IPS DF 6.9 (cell line): Measurements from ENCODE around the gene AP3M1.
A peak's percentile ranks its signal among the peaks of the same experiment; 100 is the strongest.

ENCODE experiments used
- DNase-seq: peaks from one replicate; pipeline ENCODE4 v3.0.0-alpha.2; 2013; ENCODE audit warnings: low read depth, low spot score
- H3K27ac ChIP-seq: one replicate; pipeline ENCODE4 v1.5.1; 2013; ENCODE audit warnings: low read length, control low read depth
- H3K27me3 ChIP-seq: 2 replicates; pipeline ENCODE4 v1.6.1; 2013; ENCODE audit warnings: mild to moderate bottlenecking, low read length; ENCODE audit not compliant: control insufficient read depth, insufficient read depth
- H3K36me3 ChIP-seq: 2 replicates; pipeline ENCODE4 v1.6.1; 2013; ENCODE audit warnings: low read length; ENCODE audit not compliant: control insufficient read depth, insufficient read depth
- H3K4me1 ChIP-seq: 2 replicates; pipeline ENCODE4 v1.6.1; 2013; ENCODE audit warnings: low read length; ENCODE audit not compliant: control insufficient read depth, insufficient read depth
- H3K4me3 ChIP-seq: 2 replicates; pipeline ENCODE4 v1.5.1; 2013; ENCODE audit warnings: mild to moderate bottlenecking, low read length
- H3K9me3 ChIP-seq: 2 replicates; pipeline ENCODE4 v1.6.1; 2013; ENCODE audit warnings: low read length, inconsistent platforms; ENCODE audit not compliant: control insufficient read depth, insufficient read depth
- WGBS: extraction: QIAGEN DNeasy Blood & Tissue Kit; methylation state at CpG from one replicate; pipeline ENCODE4 v1.1.7; 2013; ENCODE audit warnings: mixed read lengths, missing lambda C conversion rate; ENCODE audit not compliant: insufficient read length, insufficient coverage; 5-methylcytosine and 5-hydroxymethylcytosine counted together

The AP3M1 gene

GRCh38 chr10:74081192-74081803 lies 69.3 kb downstream of the AP3M1 start:
- H3K4me1 ChIP-seq, result no peaks in the 10 kb centered on the region
- peaks cover 10% of the 10 kb centered on the region; the same call in 1 of the 2 replicates for H3K36me3 ChIP-seq
- DNase-seq, result peak; percentile 31
- no peaks in the 10 kb centered on the region for H3K27me3 ChIP-seq
- H3K27ac ChIP-seq, result no peak overlapping the region
- no peak overlapping the region for H3K4me3 ChIP-seq
- 100% methylated on average over 1 of the region's 4 CpGs for WGBS
- H3K9me3 ChIP-seq, result no peaks in the 10 kb centered on the region

DNA sequence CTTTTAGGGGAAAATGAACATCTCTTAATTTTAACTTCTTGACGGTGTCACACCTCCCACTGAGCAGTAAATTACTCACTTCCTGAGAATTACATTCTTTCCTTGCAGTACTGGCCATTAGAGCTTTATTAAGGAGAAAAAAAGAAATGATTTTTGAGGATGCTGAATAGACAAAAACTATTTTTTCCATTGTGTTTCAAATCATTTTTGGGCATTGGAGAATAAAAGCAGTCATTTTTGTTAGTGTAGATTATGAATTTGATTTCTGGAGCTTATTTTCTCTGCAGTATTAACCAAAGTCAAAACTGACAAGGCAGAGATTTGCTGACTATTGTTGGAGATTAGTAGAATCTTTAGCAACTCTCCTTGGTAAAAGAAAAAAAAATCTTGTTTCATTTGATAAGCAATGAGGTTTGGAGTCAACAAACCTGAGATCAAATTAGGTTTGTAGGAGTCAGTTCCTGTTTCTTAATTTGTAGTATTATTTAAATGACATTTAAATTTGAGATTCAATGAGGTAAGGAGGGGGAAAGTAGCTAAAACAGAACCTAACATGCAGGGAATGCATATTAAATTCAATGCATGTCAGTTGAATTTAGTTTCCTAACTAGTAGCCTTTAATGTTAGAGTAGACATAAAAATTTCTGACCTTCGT lies 70.6 kb downstream of the AP3M1 start:
- no CpG with 5 or more reads among the region's 2 CpGs for WGBS
- H3K4me1 ChIP-seq, result no peaks in the 10 kb centered on the region
- no peaks in the 10 kb centered on the region for H3K27me3 ChIP-seq
- H3K27ac ChIP-seq, result no peak overlapping the region
- DNase-seq, result no peak
- no peaks in the 10 kb centered on the region for H3K9me3 ChIP-seq
- H3K36me3 ChIP-seq, result peaks cover 10% of the 10 kb centered on the region; the same call in 1 of the 2 replicates
- no peak overlapping the region for H3K4me3 ChIP-seq

DNA sequence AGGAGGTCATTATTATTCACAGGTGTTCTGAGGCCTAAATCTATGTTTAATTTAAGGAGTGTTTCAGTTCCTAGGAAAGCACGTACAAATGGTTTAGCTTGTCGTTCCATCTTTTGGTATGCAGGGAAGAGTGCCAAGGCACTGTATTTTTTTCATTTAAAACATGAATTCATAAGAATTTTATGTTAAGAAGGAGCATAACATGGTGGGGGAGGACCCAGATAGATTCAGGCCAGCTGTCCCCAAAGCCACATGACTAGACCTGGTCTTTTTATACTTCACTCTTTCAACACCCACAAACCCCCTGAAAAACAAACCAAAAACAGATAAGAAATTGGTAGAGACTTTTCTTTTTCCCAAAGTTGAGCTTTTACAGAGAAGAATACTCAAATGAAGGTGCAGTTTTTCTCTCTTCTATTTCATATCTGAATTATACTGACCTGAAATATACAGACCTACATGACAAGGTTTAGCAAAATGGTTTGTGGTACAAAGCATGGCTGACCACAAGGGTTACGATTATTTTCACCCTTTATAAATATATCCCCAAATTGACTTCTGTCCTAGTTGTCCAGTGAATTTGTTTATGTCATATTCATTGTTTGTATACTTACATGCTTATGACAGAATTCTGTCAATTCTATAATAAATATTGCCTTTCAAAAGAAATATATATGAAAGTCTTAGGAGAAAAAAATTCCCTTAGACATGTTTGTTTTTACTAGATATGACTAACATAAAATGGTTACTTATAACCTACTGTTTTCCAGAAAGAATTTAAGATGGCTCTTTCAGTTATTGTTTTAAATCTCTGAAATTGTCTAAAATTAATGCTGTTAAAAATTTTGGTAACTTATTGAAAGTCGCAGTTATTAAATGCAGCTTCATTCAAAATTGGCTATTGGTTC lies 71.3 kb downstream of the AP3M1 start:
- WGBS, result no CpG with 5 or more reads among the region's 4 CpGs
- H3K4me3 ChIP-seq, result no peak overlapping the region
- peaks cover 7% of the 10 kb centered on the region; the same call in 1 of the 2 replicates for H3K36me3 ChIP-seq
- H3K9me3 ChIP-seq, result no peaks in the 10 kb centered on the region
- no peak for DNase-seq
- no peaks in the 10 kb centered on the region for H3K27me3 ChIP-seq
- H3K27ac ChIP-seq, result no peak overlapping the region
- H3K4me1 ChIP-seq, result no peaks in the 10 kb centered on the region

DNA sequence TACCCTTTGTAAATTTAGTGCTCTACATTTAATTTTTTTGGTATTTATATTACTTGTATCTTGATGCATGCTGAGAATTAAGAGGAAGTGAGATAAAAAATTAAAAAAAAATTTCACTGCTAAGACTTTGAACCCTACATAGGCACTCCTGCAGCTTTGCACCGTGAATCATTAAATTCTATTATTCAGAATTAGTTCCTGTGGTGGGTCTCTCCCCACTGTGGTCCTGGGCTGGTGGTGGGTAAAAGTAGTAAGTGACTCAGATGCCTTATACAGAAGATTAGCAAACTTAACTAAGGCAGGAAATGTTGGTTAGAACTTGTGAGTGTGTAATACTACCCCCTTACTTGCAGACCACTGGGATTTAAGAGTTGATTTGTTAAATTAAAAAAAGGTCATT lies 72.6 kb downstream of the AP3M1 start:
- no peak overlapping the region for H3K4me3 ChIP-seq
- H3K27ac ChIP-seq, result no peak overlapping the region
- H3K36me3 ChIP-seq, result peaks cover 3% of the 10 kb centered on the region; the same call in 1 of the 2 replicates
- no peak for DNase-seq
- H3K9me3 ChIP-seq, result no peaks in the 10 kb centered on the region
- WGBS, result no CpG with 5 or more reads among the region's 1 CpG
- no peaks in the 10 kb centered on the region for H3K4me1 ChIP-seq
- H3K27me3 ChIP-seq, result no peaks in the 10 kb centered on the region

GRCh38 chr10:74077416-74077815 lies 73.2 kb downstream of the AP3M1 start:
- WGBS, result no CpG with 5 or more reads among the region's 4 CpGs
- DNase-seq, result no peak
- no peaks in the 10 kb centered on the region for H3K27me3 ChIP-seq
- H3K27ac ChIP-seq, result no peak overlapping the region
- H3K9me3 ChIP-seq, result no peaks in the 10 kb centered on the region
- peaks cover 6% of the 10 kb centered on the region; the same call in 1 of the 2 replicates for H3K36me3 ChIP-seq
- H3K4me3 ChIP-seq, result no peak overlapping the region
- H3K4me1 ChIP-seq, result no peaks in the 10 kb centered on the region

DNA sequence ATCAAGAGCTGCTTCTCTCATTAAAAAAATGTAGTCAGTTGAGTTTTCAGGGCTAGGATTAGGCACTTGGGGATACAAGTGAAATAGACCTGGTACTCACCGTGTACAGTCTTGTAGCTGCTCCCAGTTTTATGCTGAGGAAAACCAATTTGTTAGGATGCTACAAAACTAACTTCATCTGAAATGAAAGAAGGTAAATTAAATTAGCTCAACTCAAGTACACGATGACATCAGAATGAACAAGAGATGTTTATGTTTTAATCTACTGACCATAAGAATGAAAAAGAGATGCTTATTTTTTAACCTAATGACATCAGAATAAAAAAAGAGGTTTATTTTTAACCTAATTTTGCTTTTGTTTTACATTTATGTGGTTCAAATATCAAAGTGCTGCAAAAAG lies 73.7 kb downstream of the AP3M1 start:
- Histone ChIP-seq H3K9me3 (no peaks in the 10 kb centered on the region), H3K27me3 (no peaks in the 10 kb centered on the region), H3K4me3 (no peak overlapping the region), H3K36me3 (peaks cover 6% of the 10 kb centered on the region; the same call in 1 of the 2 replicates), H3K27ac (no peak overlapping the region), H3K4me1 (no peaks in the 10 kb centered on the region)
- no peak for DNase-seq
- no CpG with 5 or more reads among the region's 2 CpGs for WGBS

- Histone ChIP-seq H3K4me1 (no peaks in the 10 kb centered on the region), H3K27me3 (no peaks in the 10 kb centered on the region), H3K9me3 (no peaks in the 10 kb centered on the region), H3K27ac (no peak overlapping the region), H3K36me3 (peaks cover 6% of the 10 kb centered on the region; the same call in 1 of the 2 replicates), H3K4me3 (no peak overlapping the region)
- WGBS, result no CpG with 5 or more reads among the region's 5 CpGs
- DNase-seq, result no peak
Observed at GRCh38 chr10:74075906-74076305, 74.7 kb downstream of the AP3M1 start.

DNA sequence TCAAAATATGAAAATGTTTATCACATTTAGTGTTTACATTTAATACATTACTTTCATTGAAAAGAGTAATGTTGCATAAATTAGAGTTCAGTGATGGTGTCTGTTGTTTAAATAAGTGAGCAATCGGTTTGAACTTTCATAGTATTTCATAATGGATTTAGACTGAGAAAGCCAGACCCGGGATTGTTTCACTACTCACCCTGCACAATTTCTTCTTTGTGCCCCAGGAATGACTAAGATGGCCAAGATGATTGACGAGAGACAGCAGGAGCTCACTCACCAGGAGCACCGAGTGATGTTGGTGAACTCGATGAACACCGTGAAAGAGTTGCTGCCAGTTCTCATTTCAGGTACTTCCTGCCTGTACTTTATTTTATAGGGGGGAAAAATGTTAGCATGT lies 78.1 kb downstream of the AP3M1 start:
- WGBS, result no CpG with 5 or more reads among the region's 6 CpGs
- no peak overlapping the region for H3K4me3 ChIP-seq
- no peaks in the 10 kb centered on the region for H3K4me1 ChIP-seq
- no peaks in the 10 kb centered on the region for H3K27me3 ChIP-seq
- DNase-seq, result no peak
- no peak overlapping the region for H3K27ac ChIP-seq
- peaks cover 6% of the 10 kb centered on the region; the same call in 1 of the 2 replicates for H3K36me3 ChIP-seq
- H3K9me3 ChIP-seq, result no peaks in the 10 kb centered on the region

GRCh38 chr10:74071157-74071556 lies 79.5 kb downstream of the AP3M1 start:
- peaks cover 6% of the 10 kb centered on the region; the same call in 1 of the 2 replicates for H3K36me3 ChIP-seq
- H3K4me1 ChIP-seq, result no peaks in the 10 kb centered on the region
- no peak overlapping the region for H3K27ac ChIP-seq
- no peaks in the 10 kb centered on the region for H3K9me3 ChIP-seq
- no peak for DNase-seq
- no peaks in the 10 kb centered on the region for H3K27me3 ChIP-seq
- H3K4me3 ChIP-seq, result no peak overlapping the region
